ENCODE measurements around the gene SRPRA.

Gene SRPRA

GRCh38 chr11:126216526-126217305 lies 52.0 kb downstream of the SRPRA start:
- Histone ChIP-seq H3K4me3 (ENCODE audit: low read depth, low read length) (no peak overlapping the region), H3K27ac (ENCODE audit: extremely low read depth, low read depth, low read length) (no peak overlapping the region), H3K4me1 (ENCODE audit: control insufficient read depth, insufficient read depth, low read length) (peaks cover 5% of the 10 kb centered on the region; the same call in 1 of the 2 replicates), H3K36me3 (ENCODE audit: control insufficient read depth in 2 of 2, insufficient read depth in 1 of 2, low read length in 2 of 2) (no peaks in the 10 kb centered on the region), H3K9me3 (ENCODE audit: control insufficient read depth, insufficient read depth, low read depth, low read length) (no peaks in the 10 kb centered on the region)
- POLR2A ChIA-PET, result no interaction called here
- CTCF ChIA-PET, result interaction anchor here (0.7 kb wide), 1 partner anchor 1040 kb away, joined by 3 read pairs; no protein-coding TSS in a partner anchor
- TF ChIP-seq ZNF335 (tag by site-specific recombination; conservative IDR thresholded peaks at IDR 0.05) (no peak), ZNF280D (tag by site-specific recombination; IDR thresholded peaks at IDR 0.05) (no peak), KLF16 (tag by site-specific recombination; IDR thresholded peaks at IDR 0.05) (no peak), ZNF658 (tag by site-specific recombination; IDR thresholded peaks at IDR 0.05) (no peak), ZFP69B (tag by site-specific recombination; IDR thresholded peaks at IDR 0.05) (no peak), ZSCAN16 (tag by site-specific recombination; IDR thresholded peaks at IDR 0.05) (no peak), ZSCAN23 (tag by site-specific recombination; IDR thresholded peaks at IDR 0.05) (no peak), TRIM28 (IDR thresholded peaks at IDR 0.05; ENCODE audit: borderline replicate concordance, low read length) (no peak), MEIS1 (CRISPR knock-in tag; IDR thresholded peaks at IDR 0.05; ENCODE audit: borderline replicate concordance) (no peak), MZF1 (tag by site-specific recombination; IDR thresholded peaks at IDR 0.05; ENCODE audit: borderline replicate concordance) (no peak), ZNF843 (tag by site-specific recombination; IDR thresholded peaks at IDR 0.05) (no peak)

- CTCF ChIA-PET, result no interaction called here
- no peak overlapping the region for H3K4me3 ChIP-seq (ENCODE audit: low read depth, low read length)
- TF ChIP-seq ZFP41 (tag by site-specific recombination; IDR thresholded peaks at IDR 0.05; ENCODE audit: borderline replicate concordance) (no peak), ZBTB1 (tag by site-specific recombination; IDR thresholded peaks at IDR 0.05) (no peak), ZNF311 (tag by site-specific recombination; IDR thresholded peaks at IDR 0.05; ENCODE audit: borderline replicate concordance) (no peak), ZNF544 (tag by site-specific recombination; IDR thresholded peaks at IDR 0.05) (no peak), ZNF692 (tag by site-specific recombination; IDR thresholded peaks at IDR 0.05) (no peak), ZNF24 (tag by site-specific recombination; IDR thresholded peaks at IDR 0.05) (no peak), ZNF580 (tag by site-specific recombination; IDR thresholded peaks at IDR 0.05) (no peak), MYNN (tag by site-specific recombination; IDR thresholded peaks at IDR 0.05; ENCODE audit: borderline replicate concordance) (no peak), CTCF (tag by site-specific recombination; IDR thresholded peaks at IDR 0.05) (no peak), ZNF175 (tag by site-specific recombination; IDR thresholded peaks at IDR 0.05) (no peak), ZNF521 (tag by site-specific recombination; IDR thresholded peaks at IDR 0.05) (no peak), ZBTB20 (tag by site-specific recombination; IDR thresholded peaks at IDR 0.05) (no peak), ZNF48 (tag by site-specific recombination; IDR thresholded peaks at IDR 0.05) (no peak), ZIC2 (tag by site-specific recombination; IDR thresholded peaks at IDR 0.05) (no peak), SP3 (tag by site-specific recombination; IDR thresholded peaks at IDR 0.05) (no peak), SALL2 (tag by site-specific recombination; IDR thresholded peaks at IDR 0.05; ENCODE audit: borderline replicate concordance) (no peak), ZNF174 (tag by site-specific recombination; IDR thresholded peaks at IDR 0.05) (no peak), ZNF548 (tag by site-specific recombination; IDR thresholded peaks at IDR 0.05) (no peak), HOXA7 (CRISPR knock-in tag; IDR thresholded peaks at IDR 0.05; ENCODE audit: borderline replicate concordance) (no peak), IKZF3 (tag by site-specific recombination; IDR thresholded peaks at IDR 0.05) (no peak)
- H3K27ac ChIP-seq (ENCODE audit: extremely low read depth, low read depth, low read length), result no peak overlapping the region
- POLR2A ChIA-PET, result no interaction called here
- peaks cover 0 to 6% of the 10 kb centered on the region in 2 experiments; a peak in 1 of 3 replicates for H3K36me3 ChIP-seq (ENCODE audit: control insufficient read depth in 2 of 2, insufficient read depth in 1 of 2, low read length in 2 of 2)
- peaks cover 5% of the 10 kb centered on the region; the same call in 1 of the 2 replicates for H3K4me1 ChIP-seq (ENCODE audit: control insufficient read depth, insufficient read depth, low read length)
- H3K9me3 ChIP-seq (ENCODE audit: control insufficient read depth, insufficient read depth, low read depth, low read length), result no peaks in the 10 kb centered on the region
Observed at GRCh38 chr11:126214841-126215240, 53.9 kb downstream of the SRPRA start.

All from HEK293 (cell line).